ENCODE data around the gene PPP1R14B.

PPP1R14B gene

GRCh38 chr11:64225608-64226506 is 20.9 kb downstream of the PPP1R14B start, which contains the start of the genes NUDT22 and TRPT1:
TSS of gene NUDT22 (plus strand) at chr11:64226274. CDS start at chr11:64226653, 379 bp downstream.
TSS of gene TRPT1 (minus strand) at chr11:64226186. CDS start at chr11:64225860, 326 bp downstream.
- Histone ChIP-seq H3K4me3 (ENCODE audit: severe bottlenecking) (peak within 1 kb of the TSS; percentile 53), H3K27ac (ENCODE audit: poor library complexity, severe bottlenecking) (peak within 1 kb of the TSS; percentile 68), H3K4me1 (ENCODE audit: insufficient read depth, poor library complexity, severe bottlenecking) (peaks cover 8% of the 10 kb centered on the region), H3K36me3 (ENCODE audit: low read depth) (no peaks in the 10 kb centered on the region), H3K9me3 (ENCODE audit: severe bottlenecking) (no peaks in the 10 kb centered on the region), H3K27me3 (ENCODE audit: insufficient read depth, poor library complexity, severe bottlenecking) (no peaks in the 10 kb centered on the region)
- DNase-seq (ENCODE audit: low spot score) (peak; percentile 77), ATAC-seq (ENCODE audit: low read depth) (peak; percentile 60)
- TF ChIP-seq, protein P1, sequence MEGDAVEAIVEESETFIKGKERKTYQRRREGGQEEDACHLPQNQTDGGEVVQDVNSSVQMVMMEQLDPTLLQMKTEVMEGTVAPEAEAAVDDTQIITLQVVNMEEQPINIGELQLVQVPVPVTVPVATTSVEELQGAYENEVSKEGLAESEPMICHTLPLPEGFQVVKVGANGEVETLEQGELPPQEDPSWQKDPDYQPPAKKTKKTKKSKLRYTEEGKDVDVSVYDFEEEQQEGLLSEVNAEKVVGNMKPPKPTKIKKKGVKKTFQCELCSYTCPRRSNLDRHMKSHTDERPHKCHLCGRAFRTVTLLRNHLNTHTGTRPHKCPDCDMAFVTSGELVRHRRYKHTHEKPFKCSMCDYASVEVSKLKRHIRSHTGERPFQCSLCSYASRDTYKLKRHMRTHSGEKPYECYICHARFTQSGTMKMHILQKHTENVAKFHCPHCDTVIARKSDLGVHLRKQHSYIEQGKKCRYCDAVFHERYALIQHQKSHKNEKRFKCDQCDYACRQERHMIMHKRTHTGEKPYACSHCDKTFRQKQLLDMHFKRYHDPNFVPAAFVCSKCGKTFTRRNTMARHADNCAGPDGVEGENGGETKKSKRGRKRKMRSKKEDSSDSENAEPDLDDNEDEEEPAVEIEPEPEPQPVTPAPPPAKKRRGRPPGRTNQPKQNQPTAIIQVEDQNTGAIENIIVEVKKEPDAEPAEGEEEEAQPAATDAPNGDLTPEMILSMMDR (IDR thresholded peaks at IDR 0.05; ENCODE audit: poor library complexity, severe bottlenecking), result peak; percentile 43

DNA sequence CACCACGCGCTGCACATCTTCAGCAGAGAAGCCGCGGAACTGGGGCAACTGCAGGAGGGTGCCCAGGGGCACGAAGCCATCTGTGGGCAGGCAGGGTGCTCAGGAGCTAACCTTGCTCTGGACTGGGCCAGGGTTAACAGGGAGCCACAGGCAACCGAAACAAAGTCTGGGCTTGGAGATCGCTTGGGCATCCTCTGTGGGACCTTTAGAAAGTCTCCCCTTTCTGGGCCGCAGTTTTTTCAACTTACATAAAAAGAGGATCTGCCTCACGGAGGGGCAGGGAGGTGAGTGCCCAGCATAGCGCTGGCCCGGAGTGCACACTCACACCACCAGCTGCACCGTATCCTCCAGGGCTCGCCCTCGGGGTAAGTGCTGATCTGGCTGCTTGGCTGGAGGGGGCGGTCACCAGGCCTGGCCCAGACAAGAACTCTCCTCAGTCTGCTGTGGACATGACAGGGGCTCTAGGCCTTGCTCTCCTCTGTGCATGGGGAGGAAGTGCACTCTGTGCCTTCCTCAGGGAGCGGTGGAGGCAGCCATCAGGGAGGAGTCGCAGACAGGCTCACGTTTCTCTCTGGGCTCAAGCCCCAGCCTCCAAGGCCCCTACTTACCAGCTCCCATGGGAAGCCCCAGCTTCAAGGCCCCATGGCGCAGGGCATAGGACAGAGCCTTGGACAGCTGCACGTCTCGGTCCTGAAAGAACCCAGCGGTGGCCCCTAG is 21.7 kb downstream of the PPP1R14B start:
- DNase-seq (ENCODE audit: low spot score) (no peak), ATAC-seq (ENCODE audit: low read depth) (no peak)
- Histone ChIP-seq H3K4me1 (ENCODE audit: insufficient read depth, poor library complexity, severe bottlenecking) (peaks cover 8% of the 10 kb centered on the region), H3K27me3 (ENCODE audit: insufficient read depth, poor library complexity, severe bottlenecking) (no peaks in the 10 kb centered on the region), H3K27ac (ENCODE audit: poor library complexity, severe bottlenecking) (peak overlapping the region; percentile 68), H3K36me3 (ENCODE audit: low read depth) (no peaks in the 10 kb centered on the region), H3K9me3 (ENCODE audit: severe bottlenecking) (no peaks in the 10 kb centered on the region), H3K4me3 (ENCODE audit: severe bottlenecking) (peak overlapping the region; percentile 53)
- TF ChIP-seq, protein P1 (IDR thresholded peaks at IDR 0.05; ENCODE audit: poor library complexity, severe bottlenecking), result no peak

- Histone ChIP-seq H3K36me3 (ENCODE audit: low read depth) (no peaks in the 10 kb centered on the region), H3K4me1 (ENCODE audit: insufficient read depth, poor library complexity, severe bottlenecking) (peaks cover 8% of the 10 kb centered on the region), H3K4me3 (ENCODE audit: severe bottlenecking) (no peak overlapping the region), H3K27ac (ENCODE audit: poor library complexity, severe bottlenecking) (peak overlapping the region; percentile 38), H3K9me3 (ENCODE audit: severe bottlenecking) (no peaks in the 10 kb centered on the region), H3K27me3 (ENCODE audit: insufficient read depth, poor library complexity, severe bottlenecking) (no peaks in the 10 kb centered on the region)
- ATAC-seq (ENCODE audit: low read depth) (peak; percentile 53), DNase-seq (ENCODE audit: low spot score) (peak; percentile 75)
- TF ChIP-seq, protein P1 (IDR thresholded peaks at IDR 0.05; ENCODE audit: poor library complexity, severe bottlenecking), result no peak
Observed at GRCh38 chr11:64224151-64224890, 22.4 kb downstream of the PPP1R14B start.

GRCh38 chr11:64223001-64223651 is 23.6 kb downstream of the PPP1R14B start:
- H3K27me3 ChIP-seq (ENCODE audit: insufficient read depth, poor library complexity, severe bottlenecking), result no peaks in the 10 kb centered on the region
- H3K4me1 ChIP-seq (ENCODE audit: insufficient read depth, poor library complexity, severe bottlenecking), result peaks cover 8% of the 10 kb centered on the region
- TF ChIP-seq, protein P1 (IDR thresholded peaks at IDR 0.05; ENCODE audit: poor library complexity, severe bottlenecking), result no peak
- ATAC-seq (ENCODE audit: low read depth), result no peak
- no peak overlapping the region for H3K4me3 ChIP-seq (ENCODE audit: severe bottlenecking)
- DNase-seq (ENCODE audit: low spot score), result no peak
- no peaks in the 10 kb centered on the region for H3K36me3 ChIP-seq (ENCODE audit: low read depth)
- peak overlapping the region; percentile 38 for H3K27ac ChIP-seq (ENCODE audit: poor library complexity, severe bottlenecking)
- H3K9me3 ChIP-seq (ENCODE audit: severe bottlenecking), result no peaks in the 10 kb centered on the region
